Measurements from ENCODE around the gene KRTAP5-4. TPM values are rescaled to one million over a fixed set of nuclear protein-coding genes. Genes with fewer than 3 reads are reported as not detected.
"Not testable (repeated sequence)": the region's sequence is repeated elsewhere in the genome, so short reads cannot be mapped to it uniquely, and the experiment has no call there.

The KRTAP5-4 gene
- total RNA-seq, 2 donors from 2014 or later, result not detected

- H3K27ac ChIP-seq, result no peak overlapping the region
- H3K9me3 ChIP-seq, result no peaks in the 10 kb centered on the region
- H3K36me3 ChIP-seq, result no peaks in the 10 kb centered on the region
- TF ChIP-seq CTCF (IDR thresholded peaks at IDR 0.05), result no peak
- H3K27me3 ChIP-seq, result no peaks in the 10 kb centered on the region
- DNase-seq (ENCODE audit: low spot score), result no peak
- peaks cover 0 to 5% of the 10 kb centered on the region in 2 donors for H3K4me1 ChIP-seq
- no peak overlapping the region for H3K4me3 ChIP-seq
Measured at GRCh38 chr11:1586699-1587098, 35.2 kb downstream of the KRTAP5-4 start.

DNA sequence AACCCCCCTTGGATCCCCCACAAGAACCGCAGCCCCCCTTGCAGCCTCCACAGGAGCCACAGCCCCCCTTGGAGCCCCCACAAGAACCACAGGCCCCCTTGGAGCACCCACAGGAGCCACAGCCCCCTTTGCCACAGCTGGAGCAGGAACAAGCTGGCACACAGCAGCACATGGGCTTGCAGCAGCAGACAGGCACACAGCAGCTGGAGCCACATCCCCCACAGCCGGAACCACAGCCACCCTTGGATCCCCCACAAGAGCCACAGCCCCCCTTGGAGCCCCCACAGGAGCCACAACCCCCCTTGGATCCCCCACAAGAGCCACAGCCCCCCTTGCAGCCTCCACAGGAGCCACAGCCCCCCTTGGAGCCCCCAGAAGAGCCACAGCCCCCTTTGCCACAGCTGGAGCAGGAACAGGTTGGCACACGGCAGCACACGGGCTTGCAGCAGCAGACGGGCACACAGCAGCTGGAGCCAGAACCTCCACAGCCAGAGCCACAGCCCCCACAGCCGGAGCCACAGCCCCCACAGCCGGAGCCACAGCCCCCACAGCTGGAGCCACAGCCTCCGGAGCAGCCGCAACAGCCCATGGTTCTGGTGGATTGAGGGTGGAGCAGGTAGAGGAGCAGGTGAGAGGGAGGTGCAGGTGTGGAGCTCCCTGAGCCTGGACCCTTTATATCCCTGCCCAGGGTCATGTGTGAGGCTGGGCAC is 37.1 kb downstream of the KRTAP5-4 start, which contains the start of gene KRTAP5-1:
Gene KRTAP5-1, minus strand, starts transcription at position 623 of the 710 bp plus-strand sequence. Its CDS starts 34 bp downstream, at position 589.
- H3K9me3 ChIP-seq; H3K27me3 ChIP-seq; H3K36me3 ChIP-seq; H3K27ac ChIP-seq; H3K4me3 ChIP-seq; H3K4me1 ChIP-seq; DNase-seq (ENCODE audit: low spot score): not testable (repeated sequence)

DNA sequence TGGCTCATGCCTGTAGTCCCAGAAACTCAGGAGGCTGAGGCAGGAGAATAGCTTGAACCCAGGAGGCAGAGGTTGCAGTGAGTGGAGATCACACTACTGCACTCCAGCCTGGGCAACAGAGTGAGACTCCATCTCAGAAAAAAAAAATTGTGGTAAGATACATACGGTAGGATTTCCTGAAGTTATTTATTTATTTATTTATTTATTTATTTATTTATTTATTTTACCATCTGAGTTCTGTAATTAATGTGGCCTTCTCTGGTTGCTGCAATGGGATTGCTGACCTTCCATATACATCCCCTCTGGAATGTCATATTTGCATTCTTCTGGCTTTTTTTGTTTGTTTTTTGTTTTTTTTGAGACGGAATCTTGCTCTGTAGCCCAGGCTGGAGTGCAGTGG is 39.0 kb downstream of the KRTAP5-4 start:
- H3K36me3 ChIP-seq; H3K9me3 ChIP-seq; DNase-seq (ENCODE audit: low spot score): not testable (repeated sequence)

DNA sequence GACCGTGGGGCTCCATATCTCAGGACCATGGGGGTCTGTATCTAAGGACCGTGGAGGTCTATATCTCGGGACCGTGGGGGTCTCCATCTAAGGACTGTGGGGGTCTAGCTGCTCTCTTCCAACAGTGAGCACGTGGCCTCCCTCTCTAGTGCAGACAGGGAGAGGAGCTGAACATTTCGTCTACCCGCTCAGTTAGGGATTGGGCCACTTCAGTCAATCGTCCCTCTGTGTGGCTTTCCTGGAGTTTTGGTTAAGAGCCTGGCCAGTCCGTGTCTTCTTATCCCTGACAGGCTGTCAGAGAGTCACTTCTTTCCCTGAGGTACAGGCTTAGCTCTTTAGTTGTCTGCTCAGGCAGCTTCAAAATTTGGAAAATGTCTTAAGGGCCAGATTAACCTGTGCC is 40.0 kb downstream of the KRTAP5-4 start:
- Histone ChIP-seq H3K27me3 (no peaks in the 10 kb centered on the region), H3K4me3 (no peak overlapping the region), H3K36me3 (no peaks in the 10 kb centered on the region), H3K4me1 (no peaks in the 10 kb centered on the region), H3K9me3 (peaks cover 0 to 8% of the 10 kb centered on the region in 2 donors), H3K27ac (no peak overlapping the region)
- no peak for DNase-seq (ENCODE audit: low spot score)
- TF ChIP-seq CTCF (IDR thresholded peaks at IDR 0.05), result no peak

More for the DNA sequence above, 39.0 kb downstream of the KRTAP5-4 start:
- H3K4me3 ChIP-seq, H3K4me1 ChIP-seq, H3K27ac ChIP-seq, H3K27me3 ChIP-seq: not testable (repeated sequence)

- TF ChIP-seq CTCF (IDR thresholded peaks at IDR 0.05), result no peak
- no peaks in the 10 kb centered on the region for H3K36me3 ChIP-seq
- DNase-seq (ENCODE audit: low spot score), result no peak
Measured at GRCh38 chr11:1576825-1577224, 45.1 kb downstream of the KRTAP5-4 start.

GRCh38 chr11:1575756-1576155 is 46.2 kb downstream of the KRTAP5-4 start:
- H3K36me3 ChIP-seq, result not testable (repeated sequence)

More at GRCh38 chr11:1576825-1577224, 45.1 kb downstream of the KRTAP5-4 start:
- Histone ChIP-seq H3K9me3 (peaks cover 0 to 8% of the 10 kb centered on the region in 2 donors), H3K4me1 (peaks cover 0 to 22% of the 10 kb centered on the region in 2 donors), H3K4me3 (no peak overlapping the region), H3K27ac (no peak overlapping the region), H3K27me3 (no peaks in the 10 kb centered on the region)

GRCh38 chr11:1574933-1575242 is 47.0 kb downstream of the KRTAP5-4 start:
- Histone ChIP-seq H3K27me3 (no peaks in the 10 kb centered on the region), H3K4me3 (no peak overlapping the region), H3K9me3 (peaks cover 0 to 8% of the 10 kb centered on the region in 2 donors), H3K4me1 (peaks cover 0 to 38% of the 10 kb centered on the region in 2 donors), H3K36me3 (no peaks in the 10 kb centered on the region), H3K27ac (no peak overlapping the region)
- no peak for DNase-seq (ENCODE audit: low spot score)
- TF ChIP-seq CTCF (IDR thresholded peaks at IDR 0.05), result no peak

More at GRCh38 chr11:1575756-1576155, 46.2 kb downstream of the KRTAP5-4 start:
- H3K27me3 ChIP-seq; H3K4me3 ChIP-seq; DNase-seq (ENCODE audit: low spot score); H3K27ac ChIP-seq; H3K9me3 ChIP-seq: not testable (repeated sequence)
- peaks cover 0 to 29% of the 10 kb centered on the region in 2 donors for H3K4me1 ChIP-seq

Measured in right atrium auricular region (tissue), 2 donors.